Transverse colon (tissue), 4 donors: ENCODE data around the gene AJUBA.

ENCODE experiments used
- EP300 ChIP-seq: sonication (generic); formaldehyde crosslinking; IDR thresholded peaks from one replicate; pipeline ENCODE4 v1.6.1; 2017; ENCODE audit warnings: antibody characterized with exemption, low read depth
- POLR2A ChIP-seq: fragments of 450-650 bp; IDR thresholded peaks from one replicate; pipeline ENCODE4 v1.6.1; 2016; ENCODE audit warnings: antibody characterized with exemption, mild to moderate bottlenecking, moderate library complexity
- POLR2AphosphoS5 ChIP-seq, 3 donors: sonication (generic); formaldehyde crosslinking; IDR thresholded peaks; one replicate each; pipeline ENCODE4 v1.6.1; 2016; ENCODE audit warnings: antibody characterized with exemption in 3 of 3
- TF ChIP-seq, protein P1 (sequence below), 5 experiments: fragments of 200-600 bp in 3 of 5; fragments of 450-650 bp in 2 of 5; sonication (generic) in 3 of 5; IDR thresholded peaks; 1 replicate in 2 of 5; 2 replicates in 3 of 5; pipeline ENCODE4 v1.5.1; 2016 to 2017; ENCODE audit warnings: antibody characterized with exemption in 5 of 5, inconsistent platforms in 3 of 5, mild to moderate bottlenecking in 2 of 5, moderate library complexity in 1 of 5

DNA sequence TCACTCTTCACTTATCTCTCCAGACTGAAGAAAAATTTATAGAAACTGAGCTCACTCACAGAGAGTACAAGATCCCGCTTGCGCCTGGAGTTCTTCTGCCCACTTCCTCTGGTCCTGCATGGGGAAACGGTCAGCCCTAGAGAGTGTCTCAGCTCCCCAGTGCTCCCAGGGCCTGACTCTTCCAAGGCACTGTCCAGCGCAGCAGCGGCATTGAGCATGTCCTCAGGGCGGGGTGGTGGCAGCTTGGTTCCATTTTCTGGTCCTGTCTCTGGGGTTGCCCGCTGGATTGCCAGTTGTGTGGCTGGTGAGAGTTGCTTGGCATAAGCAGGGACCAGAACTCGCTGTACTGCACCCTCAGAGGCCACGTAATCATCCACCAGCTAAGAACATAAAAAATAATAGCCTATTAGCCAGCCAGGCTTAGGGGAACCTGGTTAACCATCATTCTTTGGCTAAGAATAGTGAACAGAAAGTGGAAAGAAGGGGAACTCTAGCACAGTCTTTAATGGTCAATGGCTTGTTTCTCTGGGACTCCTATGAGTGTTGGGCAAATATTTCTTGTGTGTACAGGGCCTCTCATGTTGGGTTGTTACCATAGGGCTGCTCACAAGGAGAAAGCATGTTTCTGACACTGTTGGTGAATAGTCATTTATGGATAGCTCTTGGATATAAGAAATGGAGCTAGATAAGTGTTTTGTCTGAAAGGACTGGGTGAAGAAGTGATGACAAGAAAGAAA is 13.7 kb upstream of the AJUBA start:
- TF ChIP-seq POLR2AphosphoS5 (IDR thresholded peaks at IDR 0.05) (no peak), POLR2A (no peak), EP300 (no peak)
- TF ChIP-seq, protein P1, sequence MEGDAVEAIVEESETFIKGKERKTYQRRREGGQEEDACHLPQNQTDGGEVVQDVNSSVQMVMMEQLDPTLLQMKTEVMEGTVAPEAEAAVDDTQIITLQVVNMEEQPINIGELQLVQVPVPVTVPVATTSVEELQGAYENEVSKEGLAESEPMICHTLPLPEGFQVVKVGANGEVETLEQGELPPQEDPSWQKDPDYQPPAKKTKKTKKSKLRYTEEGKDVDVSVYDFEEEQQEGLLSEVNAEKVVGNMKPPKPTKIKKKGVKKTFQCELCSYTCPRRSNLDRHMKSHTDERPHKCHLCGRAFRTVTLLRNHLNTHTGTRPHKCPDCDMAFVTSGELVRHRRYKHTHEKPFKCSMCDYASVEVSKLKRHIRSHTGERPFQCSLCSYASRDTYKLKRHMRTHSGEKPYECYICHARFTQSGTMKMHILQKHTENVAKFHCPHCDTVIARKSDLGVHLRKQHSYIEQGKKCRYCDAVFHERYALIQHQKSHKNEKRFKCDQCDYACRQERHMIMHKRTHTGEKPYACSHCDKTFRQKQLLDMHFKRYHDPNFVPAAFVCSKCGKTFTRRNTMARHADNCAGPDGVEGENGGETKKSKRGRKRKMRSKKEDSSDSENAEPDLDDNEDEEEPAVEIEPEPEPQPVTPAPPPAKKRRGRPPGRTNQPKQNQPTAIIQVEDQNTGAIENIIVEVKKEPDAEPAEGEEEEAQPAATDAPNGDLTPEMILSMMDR (IDR thresholded peaks at IDR 0.05), result no peak
